ENCODE data around the gene PROM2. TPM values are rescaled to one million over a fixed set of nuclear protein-coding genes. Genes with fewer than 3 reads are reported as not detected.

The PROM2 gene
- total RNA-seq, 1 donor from 2014 or later = 5.1 TPM

- H3K4me3 ChIP-seq (ENCODE audit: low read depth, low read length) = no peak overlapping the region
- no peak for DNase-seq (ENCODE audit: low read depth)
- no peak for TF ChIP-seq CTCF (conservative IDR thresholded peaks at IDR 0.05; ENCODE audit: low read depth, low read length)
Observed at GRCh38 chr2:95306336-95306895, 32.2 kb downstream of the PROM2 start.

GRCh38 chr2:95307036-95307435, 32.8 kb downstream of the PROM2 start:
- H3K4me3 ChIP-seq (ENCODE audit: low read depth, low read length) = no peak overlapping the region
- no peak for TF ChIP-seq CTCF (conservative IDR thresholded peaks at IDR 0.05; ENCODE audit: low read depth, low read length)
- no peak for DNase-seq (ENCODE audit: low read depth)

GRCh38 chr2:95307878-95308277, 33.6 kb downstream of the PROM2 start:
- no peak for TF ChIP-seq CTCF (conservative IDR thresholded peaks at IDR 0.05; ENCODE audit: low read depth, low read length)
- no peak for DNase-seq (ENCODE audit: low read depth)
- H3K4me3 ChIP-seq (ENCODE audit: low read depth, low read length) = no peak overlapping the region

- DNase-seq (ENCODE audit: low read depth) = no peak
- TF ChIP-seq CTCF (conservative IDR thresholded peaks at IDR 0.05; ENCODE audit: low read depth, low read length) = no peak
- no peak overlapping the region for H3K4me3 ChIP-seq (ENCODE audit: low read depth, low read length)
Observed at GRCh38 chr2:95308426-95308990, 34.3 kb downstream of the PROM2 start.

- TF ChIP-seq CTCF (conservative IDR thresholded peaks at IDR 0.05; ENCODE audit: low read depth, low read length) = no peak
- H3K4me3 ChIP-seq (ENCODE audit: low read depth, low read length) = no peak overlapping the region
- no peak for DNase-seq (ENCODE audit: low read depth)
Observed at GRCh38 chr2:95309599-95309998, 35.4 kb downstream of the PROM2 start.

- DNase-seq (ENCODE audit: low read depth) = no peak
- TF ChIP-seq CTCF (conservative IDR thresholded peaks at IDR 0.05; ENCODE audit: low read depth, low read length) = no peak
- no peak overlapping the region for H3K4me3 ChIP-seq (ENCODE audit: low read depth, low read length)
Observed at GRCh38 chr2:95310216-95310615, 36.0 kb downstream of the PROM2 start.

GRCh38 chr2:95310651-95311050, 36.4 kb downstream of the PROM2 start:
- no peak overlapping the region for H3K4me3 ChIP-seq (ENCODE audit: low read depth, low read length)
- no peak for DNase-seq (ENCODE audit: low read depth)
- no peak for TF ChIP-seq CTCF (conservative IDR thresholded peaks at IDR 0.05; ENCODE audit: low read depth, low read length)

Measured in epithelial cell of proximal tubule (primary cell).